Hepatocyte (in vitro differentiated cells): ENCODE results near the gene USO1. TPM values are rescaled to one million over a fixed set of nuclear protein-coding genes. Genes with fewer than 3 reads are reported as not detected.

ENCODE experiments used
- DNase-seq: peaks from one replicate; pipeline ENCODE4 v3.0.0-alpha.2; 2016; ENCODE audit warnings: low spot score
- H2AFZ ChIP-seq: fragments of 200-600 bp; sonication (generic); 2 replicates; pipeline ENCODE4 v1.6.0; 2016; ENCODE audit warnings: antibody characterized with exemption, mild to moderate bottlenecking
- H3K27ac ChIP-seq: fragments of 200-600 bp; sonication (generic); 2 replicates; pipeline ENCODE4 v1.5.1; 2016; ENCODE audit warnings: mild to moderate bottlenecking
- H3K27me3 ChIP-seq: fragments of 200-600 bp; sonication (generic); 2 replicates; pipeline ENCODE4 v1.6.1; 2016
- H3K36me3 ChIP-seq: fragments of 200-600 bp; sonication (generic); replicated peaks from 2 replicates; pipeline ENCODE4 v1.5.1; 2016; ENCODE audit warnings: low read depth; ENCODE audit not compliant: insufficient read depth
- H3K4me1 ChIP-seq: fragments of 200-600 bp; sonication (generic); 2 replicates; pipeline ENCODE4 v1.5.1; 2016; ENCODE audit warnings: mild to moderate bottlenecking, moderate library complexity; ENCODE audit not compliant: insufficient read depth
- H3K4me2 ChIP-seq: fragments of 200-600 bp; sonication (generic); 2 replicates; pipeline ENCODE4 v1.6.0; 2016
- H3K4me3 ChIP-seq: fragments of 200-600 bp; sonication (generic); 2 replicates; pipeline ENCODE4 v1.5.1; 2016; ENCODE audit warnings: mild to moderate bottlenecking
- H3K79me2 ChIP-seq: fragments of 200-600 bp; sonication (generic); 2 replicates; pipeline ENCODE4 v1.6.0; 2017; ENCODE audit warnings: mild to moderate bottlenecking
- H3K9me2 ChIP-seq: fragments of 200-600 bp; sonication (generic); replicated peaks from 2 replicates; pipeline ENCODE4 v1.6.0; 2017; ENCODE audit warnings: mild to moderate bottlenecking; ENCODE audit not compliant: insufficient read depth
- H3K9me3 ChIP-seq: fragments of 200-600 bp; sonication (generic); 2 replicates; pipeline ENCODE4 v1.5.1; 2016; ENCODE audit warnings: low read depth, mild to moderate bottlenecking
- H4K20me1 ChIP-seq: fragments of 200-600 bp; sonication (generic); 2 replicates; pipeline ENCODE4 v1.6.0; 2016; ENCODE audit warnings: mild to moderate bottlenecking; ENCODE audit not compliant: insufficient read depth, poor library complexity, severe bottlenecking
- EZH2 ChIP-seq: fragments of 200-600 bp; sonication (generic); IDR thresholded peaks from 2 replicates; pipeline ENCODE4 v1.6.1; 2016; ENCODE audit warnings: antibody characterized with exemption, mild to moderate bottlenecking, borderline replicate concordance
- EZH2phosphoT487 ChIP-seq: fragments of 200-600 bp; sonication (generic); IDR thresholded peaks from one replicate; pipeline ENCODE4 v1.6.1; 2018; ENCODE audit warnings: antibody characterized with exemption, mild to moderate bottlenecking, low read depth, moderate library complexity; ENCODE audit not compliant: unreplicated experiment, severe bottlenecking
- WGBS: methylation state at CpG from one replicate; pipeline ENCODE4 v1.1.6; 2016; ENCODE audit warnings: low lambda C conversion rate; ENCODE audit errors: missing lambda C conversion rate; 5-methylcytosine and 5-hydroxymethylcytosine counted together
- polyA plus RNA-seq: library from polyadenylated mRNA; unstranded; fragments of >200 nt; fragmentation: Nextera tagmentation; extraction: Ambion mirVana; gene quantifications from 2 replicates; pipeline ENCODE4 v1.2.1, GENCODE V29; 2016
- total RNA-seq: library from RNA; depleted of rRNA; stranded (reverse); fragments of >200 nt; gene quantifications from 2 replicates; pipeline ENCODE4 v1.2.3, GENCODE V29; 2014
- TF ChIP-seq, protein P1 (sequence below): fragments of 200-600 bp; sonication (generic); IDR thresholded peaks from 2 replicates; pipeline ENCODE4 v1.5.1; 2016; ENCODE audit warnings: antibody characterized with exemption, mild to moderate bottlenecking; ENCODE audit not compliant: poor library complexity

USO1 gene
- total and polyA plus RNA-seq, 2 experiments from 2014 or later = 50.4 to 113 TPM

- H3K9me3 ChIP-seq = no peaks in the 10 kb centered on the region
These were observed 45.4 kb upstream of the USO1 start for GRCh38 chr4:75678965-75679364.

DNA sequence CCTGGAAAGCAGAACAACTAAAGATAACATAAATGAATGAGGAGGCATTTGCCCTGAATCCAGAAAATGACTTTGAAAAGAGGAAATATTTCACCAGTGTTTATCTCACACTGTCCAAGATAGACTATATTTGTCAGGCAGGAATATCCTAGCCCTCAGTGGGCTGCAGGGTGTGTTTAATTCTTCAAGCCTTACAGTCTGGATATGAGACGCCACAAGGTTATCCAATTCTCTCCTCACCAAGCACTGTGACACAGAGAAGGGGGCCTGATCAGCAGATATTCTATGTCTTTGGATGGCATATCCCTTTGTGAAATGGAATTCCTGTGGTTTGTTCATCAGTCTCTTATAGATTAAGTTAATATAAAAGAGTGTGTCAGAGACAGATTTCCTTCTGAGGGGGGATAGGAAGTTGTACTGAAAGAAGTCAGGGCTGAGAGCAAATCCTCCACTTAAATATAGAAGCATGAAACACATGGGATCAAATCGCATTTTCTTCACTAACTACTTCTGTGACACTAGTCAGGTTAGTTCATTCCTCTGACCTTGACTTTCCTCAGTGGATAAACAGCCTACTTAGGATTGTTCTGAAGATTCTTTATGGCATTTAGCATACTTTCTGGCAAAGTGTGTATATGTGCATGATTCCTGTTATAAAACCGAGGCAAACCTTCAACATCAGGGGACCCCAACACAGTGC lies 44.4 kb upstream of the USO1 start:
- no peaks in the 10 kb centered on the region for H3K9me3 ChIP-seq
- H3K79me2 ChIP-seq = no peaks in the 10 kb centered on the region
- no peak overlapping the region for H2AFZ ChIP-seq
- no peak for DNase-seq
- 88% methylated on average over 3 of the region's 3 CpGs for WGBS
- H3K27me3 ChIP-seq = no peaks in the 10 kb centered on the region
- no peak overlapping the region for H3K4me2 ChIP-seq
- H3K4me3 ChIP-seq = no peak overlapping the region
- H3K9me2 ChIP-seq = no peaks in the 10 kb centered on the region
- TF ChIP-seq EZH2phosphoT487 = no peak
- TF ChIP-seq, protein P1, sequence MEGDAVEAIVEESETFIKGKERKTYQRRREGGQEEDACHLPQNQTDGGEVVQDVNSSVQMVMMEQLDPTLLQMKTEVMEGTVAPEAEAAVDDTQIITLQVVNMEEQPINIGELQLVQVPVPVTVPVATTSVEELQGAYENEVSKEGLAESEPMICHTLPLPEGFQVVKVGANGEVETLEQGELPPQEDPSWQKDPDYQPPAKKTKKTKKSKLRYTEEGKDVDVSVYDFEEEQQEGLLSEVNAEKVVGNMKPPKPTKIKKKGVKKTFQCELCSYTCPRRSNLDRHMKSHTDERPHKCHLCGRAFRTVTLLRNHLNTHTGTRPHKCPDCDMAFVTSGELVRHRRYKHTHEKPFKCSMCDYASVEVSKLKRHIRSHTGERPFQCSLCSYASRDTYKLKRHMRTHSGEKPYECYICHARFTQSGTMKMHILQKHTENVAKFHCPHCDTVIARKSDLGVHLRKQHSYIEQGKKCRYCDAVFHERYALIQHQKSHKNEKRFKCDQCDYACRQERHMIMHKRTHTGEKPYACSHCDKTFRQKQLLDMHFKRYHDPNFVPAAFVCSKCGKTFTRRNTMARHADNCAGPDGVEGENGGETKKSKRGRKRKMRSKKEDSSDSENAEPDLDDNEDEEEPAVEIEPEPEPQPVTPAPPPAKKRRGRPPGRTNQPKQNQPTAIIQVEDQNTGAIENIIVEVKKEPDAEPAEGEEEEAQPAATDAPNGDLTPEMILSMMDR = no peak
- TF ChIP-seq EZH2 = no peak
- no peak overlapping the region for H3K27ac ChIP-seq
- H4K20me1 ChIP-seq = no peaks in the 10 kb centered on the region
- H3K4me1 ChIP-seq = no peaks in the 10 kb centered on the region
- no peaks in the 10 kb centered on the region for H3K36me3 ChIP-seq

More at GRCh38 chr4:75678965-75679364, 45.4 kb upstream of the USO1 start:
- no peak for TF ChIP-seq EZH2phosphoT487
- no peak for TF ChIP-seq EZH2
- TF ChIP-seq, protein P1 = no peak
- no peak overlapping the region for H3K27ac ChIP-seq
- no peaks in the 10 kb centered on the region for H4K20me1 ChIP-seq
- H2AFZ ChIP-seq = no peak overlapping the region
- H3K4me1 ChIP-seq = peaks cover 6% of the 10 kb centered on the region
- DNase-seq = no peak
- H3K79me2 ChIP-seq = peaks cover 3% of the 10 kb centered on the region
- no peak overlapping the region for H3K4me3 ChIP-seq
- no peak overlapping the region for H3K4me2 ChIP-seq
- H3K9me2 ChIP-seq = no peaks in the 10 kb centered on the region
- no peaks in the 10 kb centered on the region for H3K27me3 ChIP-seq
- H3K36me3 ChIP-seq = no peaks in the 10 kb centered on the region

DNA sequence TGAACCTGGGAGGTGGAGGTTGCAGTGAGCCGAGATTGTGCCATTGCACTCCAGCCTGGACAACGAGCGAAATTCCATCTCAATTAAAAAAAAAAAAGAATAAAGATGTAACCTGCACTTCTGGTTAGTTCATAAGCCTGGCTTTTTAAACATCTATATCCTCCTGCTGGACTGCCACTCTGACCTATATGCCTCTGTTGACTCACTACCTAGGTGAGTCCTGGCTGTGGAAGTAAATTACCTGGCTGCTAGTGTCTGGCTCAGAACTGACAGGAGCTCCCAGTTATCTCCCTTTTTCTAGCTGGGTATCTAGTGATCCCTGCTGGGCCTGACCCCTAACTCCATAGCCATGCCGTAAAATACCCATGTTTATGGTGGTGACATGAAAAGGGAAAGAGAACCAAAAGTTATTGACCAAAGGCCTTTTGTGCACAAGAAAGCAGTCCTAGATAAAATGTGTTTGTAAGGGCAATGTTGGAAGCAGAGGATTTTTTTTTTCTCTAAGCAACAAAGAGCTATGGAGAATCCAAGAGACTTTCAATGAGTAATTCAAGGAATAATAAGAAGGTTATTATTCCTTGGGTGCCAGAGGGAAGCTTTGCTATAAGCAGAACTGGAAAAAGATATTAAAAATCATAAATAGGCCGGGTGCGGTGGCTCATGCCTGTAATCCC lies 40.8 kb upstream of the USO1 start:
- Histone ChIP-seq H3K27ac (no peak overlapping the region), H3K36me3 (no peaks in the 10 kb centered on the region), H3K9me3 (no peaks in the 10 kb centered on the region), H3K4me3 (no peak overlapping the region), H3K27me3 (no peaks in the 10 kb centered on the region), H3K4me2 (no peak overlapping the region), H3K4me1 (no peaks in the 10 kb centered on the region), H2AFZ (no peak overlapping the region), H3K9me2 (no peaks in the 10 kb centered on the region), H3K79me2 (no peaks in the 10 kb centered on the region), H4K20me1 (no peaks in the 10 kb centered on the region)
- WGBS = 97% methylated on average over 6 of the region's 6 CpGs
- DNase-seq = peak; percentile 13
- TF ChIP-seq EZH2phosphoT487 (no peak), EZH2 (no peak)
- TF ChIP-seq, protein P1 = no peak
